Measurements from ENCODE around the gene UBAP2L.
A peak's percentile ranks its signal among the peaks of the same experiment; 100 is the strongest.

Gene UBAP2L, protein sequence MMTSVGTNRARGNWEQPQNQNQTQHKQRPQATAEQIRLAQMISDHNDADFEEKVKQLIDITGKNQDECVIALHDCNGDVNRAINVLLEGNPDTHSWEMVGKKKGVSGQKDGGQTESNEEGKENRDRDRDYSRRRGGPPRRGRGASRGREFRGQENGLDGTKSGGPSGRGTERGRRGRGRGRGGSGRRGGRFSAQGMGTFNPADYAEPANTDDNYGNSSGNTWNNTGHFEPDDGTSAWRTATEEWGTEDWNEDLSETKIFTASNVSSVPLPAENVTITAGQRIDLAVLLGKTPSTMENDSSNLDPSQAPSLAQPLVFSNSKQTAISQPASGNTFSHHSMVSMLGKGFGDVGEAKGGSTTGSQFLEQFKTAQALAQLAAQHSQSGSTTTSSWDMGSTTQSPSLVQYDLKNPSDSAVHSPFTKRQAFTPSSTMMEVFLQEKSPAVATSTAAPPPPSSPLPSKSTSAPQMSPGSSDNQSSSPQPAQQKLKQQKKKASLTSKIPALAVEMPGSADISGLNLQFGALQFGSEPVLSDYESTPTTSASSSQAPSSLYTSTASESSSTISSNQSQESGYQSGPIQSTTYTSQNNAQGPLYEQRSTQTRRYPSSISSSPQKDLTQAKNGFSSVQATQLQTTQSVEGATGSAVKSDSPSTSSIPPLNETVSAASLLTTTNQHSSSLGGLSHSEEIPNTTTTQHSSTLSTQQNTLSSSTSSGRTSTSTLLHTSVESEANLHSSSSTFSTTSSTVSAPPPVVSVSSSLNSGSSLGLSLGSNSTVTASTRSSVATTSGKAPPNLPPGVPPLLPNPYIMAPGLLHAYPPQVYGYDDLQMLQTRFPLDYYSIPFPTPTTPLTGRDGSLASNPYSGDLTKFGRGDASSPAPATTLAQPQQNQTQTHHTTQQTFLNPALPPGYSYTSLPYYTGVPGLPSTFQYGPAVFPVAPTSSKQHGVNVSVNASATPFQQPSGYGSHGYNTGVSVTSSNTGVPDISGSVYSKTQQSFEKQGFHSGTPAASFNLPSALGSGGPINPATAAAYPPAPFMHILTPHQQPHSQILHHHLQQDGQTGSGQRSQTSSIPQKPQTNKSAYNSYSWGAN

GRCh38 chr1:154220071-154220969 lies at the start of gene UBAP2L:
Gene UBAP2L (plus strand): TSS chr1:154220955. CDS start chr1:154225124, 4,169 bp downstream.
- peak; percentile 98 for DNase-seq

- no peak for DNase-seq
Measured at GRCh38 chr1:154171223-154171583, 49.6 kb upstream of the UBAP2L start.

DNA sequence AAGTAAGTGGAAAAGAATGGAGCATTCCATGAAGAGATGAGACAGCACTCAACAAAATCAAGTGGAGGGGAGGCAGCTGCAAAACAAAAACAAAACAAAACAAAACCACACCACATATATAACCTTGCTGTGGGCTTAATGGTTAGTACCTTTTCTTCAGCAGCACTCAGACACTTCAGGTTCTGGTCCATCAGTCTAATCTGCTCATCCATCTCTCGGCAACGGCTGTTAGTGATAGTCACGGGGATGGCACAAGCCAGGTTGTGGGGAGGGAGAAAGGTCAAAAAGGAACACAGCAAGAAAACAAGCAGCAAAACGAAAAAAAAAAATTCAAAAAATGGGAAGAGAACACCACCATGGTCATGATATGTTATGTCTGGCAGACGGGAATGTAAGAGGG lies 48.9 kb upstream of the UBAP2L start:
- DNase-seq = no peak

DNA sequence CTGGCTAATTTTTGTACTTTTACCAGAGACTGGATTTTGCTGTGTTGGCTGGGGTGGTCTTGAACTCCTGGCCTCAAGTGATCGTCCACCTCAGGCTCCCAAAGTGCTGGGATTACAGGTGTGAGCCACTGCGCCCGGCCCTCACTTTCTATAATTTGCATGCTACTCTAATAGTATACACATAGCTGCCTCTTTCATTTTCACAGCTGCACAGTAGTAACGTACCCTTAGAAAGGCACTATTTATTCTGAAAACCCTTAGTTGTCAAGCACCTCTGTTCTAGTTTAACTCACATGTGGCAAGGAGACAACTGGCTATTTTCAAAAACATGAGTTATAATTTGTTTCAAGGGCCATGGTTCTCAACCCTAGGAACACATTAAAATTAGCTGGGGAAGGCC lies 46.1 kb upstream of the UBAP2L start:
- DNase-seq = no peak

GRCh38 chr1:154176337-154176736 lies 44.4 kb upstream of the UBAP2L start:
- DNase-seq = no peak

GRCh38 chr1:154178013-154178412 lies 42.7 kb upstream of the UBAP2L start:
- DNase-seq = peak in 1 of 2 experiments; percentile 7

GRCh38 chr1:154178911-154179811 lies 41.6 kb upstream of the UBAP2L start:
- no peak for DNase-seq

- DNase-seq = no peak
Measured at GRCh38 chr1:154179946-154180687, 40.6 kb upstream of the UBAP2L start.

GRCh38 chr1:154181944-154182343 lies 38.8 kb upstream of the UBAP2L start:
- DNase-seq = peak in 1 of 2 experiments; percentile 39

DNA sequence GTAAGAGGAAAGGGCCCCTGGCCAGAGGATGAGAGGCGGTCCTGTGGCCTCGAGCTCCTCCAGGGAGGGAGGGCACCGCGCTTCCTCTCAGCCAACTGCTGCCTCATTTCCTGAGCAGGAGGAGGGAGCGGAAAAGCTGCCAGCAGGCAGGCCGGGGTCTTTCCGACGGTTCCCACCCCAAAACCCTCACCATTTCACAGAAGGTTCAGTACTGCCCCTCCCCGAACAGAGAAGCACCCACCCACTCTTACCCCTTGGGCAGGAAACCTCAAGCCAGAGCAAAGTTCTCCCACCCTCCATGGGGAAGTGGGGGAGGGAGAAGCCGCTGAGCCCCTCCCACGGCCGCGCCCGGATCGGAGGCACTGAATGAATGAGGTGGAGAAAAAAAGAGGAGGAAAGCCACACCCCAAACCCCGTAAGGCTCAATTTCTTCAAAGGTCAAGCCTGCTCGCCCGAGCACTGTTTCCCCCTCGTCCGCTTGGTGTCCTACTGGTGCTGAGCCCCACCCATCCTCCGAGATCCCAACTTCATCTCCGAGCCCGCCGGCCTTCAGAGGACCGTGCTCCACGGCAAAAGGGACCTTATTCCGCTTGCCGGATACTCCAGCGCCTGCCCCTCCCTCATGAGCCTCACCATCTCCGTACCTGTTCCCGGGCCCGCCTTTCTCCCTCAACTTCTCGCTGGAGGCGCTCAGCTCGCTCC lies 38.3 kb upstream of the UBAP2L start:
- peak; percentile 41 to 51 for DNase-seq

GRCh38 chr1:154183046-154183915 lies 37.5 kb upstream of the UBAP2L start:
- DNase-seq = peak; percentile 91 to 93

GRCh38 chr1:154186177-154186576 lies 34.6 kb upstream of the UBAP2L start:
- peak; percentile 58 to 64 for DNase-seq

- DNase-seq = no peak
Measured at GRCh38 chr1:154186852-154187501, 33.8 kb upstream of the UBAP2L start.

DNA sequence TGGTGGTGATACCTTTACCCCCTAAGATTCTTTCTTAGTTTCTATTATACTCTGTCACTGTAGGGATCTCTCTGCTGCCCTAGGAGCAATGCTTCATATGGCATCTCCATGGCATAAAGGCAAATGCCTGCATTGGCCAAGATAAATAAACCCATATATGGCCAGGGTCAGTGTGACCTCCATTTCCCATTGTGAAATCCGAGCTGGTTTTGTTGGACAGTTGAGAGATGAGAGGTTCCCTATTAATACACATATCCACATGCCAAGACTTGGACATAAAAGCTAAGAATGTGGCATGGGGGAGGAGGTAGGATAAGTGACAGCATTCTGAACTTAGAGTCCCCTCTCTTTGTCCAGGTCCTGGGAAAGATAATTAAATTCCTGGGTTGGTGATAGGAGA lies 30.2 kb upstream of the UBAP2L start:
- DNase-seq = no peak

GRCh38 chr1:154191990-154192461 lies 28.7 kb upstream of the UBAP2L start, which contains the start of gene TPM3:
Gene TPM3 (minus strand): TSS chr1:154192100. CDS start chr1:154192018, 82 bp downstream.
- DNase-seq = no peak

DNA sequence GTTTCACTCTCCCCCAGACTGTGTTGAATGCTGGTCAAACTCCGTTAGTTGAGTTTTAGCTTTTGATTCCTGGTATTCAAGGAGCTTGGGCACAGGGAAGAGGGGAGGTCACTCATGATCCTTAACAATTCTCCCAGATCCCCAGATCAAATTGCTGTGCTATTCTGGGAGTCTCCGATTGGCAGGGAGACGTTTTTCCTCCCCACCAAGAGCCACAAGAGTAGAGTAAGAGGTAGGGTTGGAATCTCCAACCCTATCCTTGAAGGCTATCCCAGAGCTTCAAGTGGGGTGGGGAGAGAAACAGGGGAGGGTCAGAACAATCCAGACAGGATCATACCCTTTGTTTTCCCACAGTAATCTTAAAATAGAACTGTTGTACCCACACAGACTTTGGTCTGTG lies 28.3 kb upstream of the UBAP2L start:
- DNase-seq = no peak

GRCh38 chr1:154193821-154194220 lies 26.9 kb upstream of the UBAP2L start:
- no peak for DNase-seq

Data from activated CD4-positive, alpha-beta T cell treated with anti-CD3 and anti-CD28 coated beads, Interleukin-2, amount 50 U/mL, for 4 hours (primary cell).